SK-N-SH treated with all-trans-retinoic acid at 6 μM for 48 hours (cell line): Measurements from ENCODE around the gene RADX.

Experiments used
- ATAC-seq: fragments of 200-7000 bp; cut with Tn5 transposase; 3 replicates; pipeline ENCODE4 v1.9.1; 2020; ENCODE audit warnings: mild to moderate bottlenecking, moderate library complexity
- ARNTL ChIP-seq: fragments of 450-650 bp; formaldehyde crosslinking; IDR thresholded peaks from 2 replicates; pipeline ENCODE4 v1.5.0; 2020; ENCODE audit warnings: low read depth, mild to moderate bottlenecking, moderate library complexity, borderline replicate concordance
- BACH2 ChIP-seq: fragments of 250-450 bp; sonication (Bioruptor Pico); IDR thresholded peaks from 2 replicates; pipeline ENCODE4 v1.9.0; 2021; ENCODE audit warnings: mild to moderate bottlenecking, borderline replicate concordance
- CREB5 ChIP-seq: fragments of 250-450 bp; sonication (Bioruptor Pico); IDR thresholded peaks from 2 replicates; pipeline ENCODE4 v1.5.1; 2020; ENCODE audit warnings: low read depth, mild to moderate bottlenecking, moderate library complexity
- CSDC2 ChIP-seq: fragments of 250-450 bp; sonication (Bioruptor Pico); IDR thresholded peaks from 2 replicates; pipeline ENCODE4 v1.5.0; 2020; ENCODE audit warnings: mild to moderate bottlenecking, moderate library complexity
- CSRNP3 ChIP-seq: fragments of 250-450 bp; sonication (Bioruptor Pico); IDR thresholded peaks from 2 replicates; pipeline ENCODE4 v1.5.1; 2021; ENCODE audit warnings: mild to moderate bottlenecking, moderate library complexity
- ESRRG ChIP-seq: fragments of 250-450 bp; sonication (Bioruptor Pico); IDR thresholded peaks from 2 replicates; pipeline ENCODE4 v1.6.1; 2021; ENCODE audit warnings: mild to moderate bottlenecking
- GLIS3 ChIP-seq: fragments of 250-450 bp; sonication (Bioruptor Pico); IDR thresholded peaks from 2 replicates; pipeline ENCODE4 v1.5.0; 2020; ENCODE audit warnings: mild to moderate bottlenecking, moderate library complexity
- ISL1 ChIP-seq: fragments of 250-450 bp; sonication (Bioruptor Pico); IDR thresholded peaks from 2 replicates; pipeline ENCODE4 v2.1.2; 2022; ENCODE audit warnings: mild to moderate bottlenecking, moderate library complexity
- OSR1 ChIP-seq: fragments of 250-450 bp; sonication (Bioruptor Pico); IDR thresholded peaks from 2 replicates; pipeline ENCODE4 v1.8.0; 2022; ENCODE audit warnings: moderate library complexity, mild to moderate bottlenecking, inconsistent platforms
- PATZ1 ChIP-seq: fragments of 250-450 bp; sonication (Bioruptor Pico); IDR thresholded peaks from 2 replicates; pipeline ENCODE4 v1.8.0; 2020; ENCODE audit warnings: mild to moderate bottlenecking, moderate library complexity, borderline replicate concordance
- POU6F1 ChIP-seq: fragments of 250-450 bp; sonication (Bioruptor Pico); IDR thresholded peaks from 2 replicates; pipeline ENCODE4 v1.8.0; 2021; ENCODE audit warnings: low read depth, mild to moderate bottlenecking, moderate library complexity, borderline replicate concordance
- PPARA ChIP-seq: fragments of 250-450 bp; sonication (Bioruptor Pico); IDR thresholded peaks from 2 replicates; pipeline ENCODE4 v1.5.0; 2020; ENCODE audit warnings: mild to moderate bottlenecking, borderline replicate concordance
- SNAI2 ChIP-seq: fragments of 250-450 bp; sonication (Bioruptor Pico); IDR thresholded peaks from 2 replicates; pipeline ENCODE4 v1.5.0; 2020; ENCODE audit warnings: mild to moderate bottlenecking, moderate library complexity
- TCF4 ChIP-seq: fragments of 250-450 bp; sonication (Bioruptor Pico); IDR thresholded peaks from 2 replicates; pipeline ENCODE4 v1.8.0; 2021; ENCODE audit warnings: mild to moderate bottlenecking, moderate library complexity, borderline replicate concordance
- TOX ChIP-seq: fragments of 250-450 bp; sonication (Bioruptor Pico); IDR thresholded peaks from 2 replicates; pipeline ENCODE4 v1.8.0; 2021; ENCODE audit warnings: mild to moderate bottlenecking, moderate library complexity, borderline replicate concordance
- ZFP3 ChIP-seq: fragments of 250-450 bp; sonication (Bioruptor Pico); IDR thresholded peaks from 2 replicates; pipeline ENCODE4 v1.5.0; 2020; ENCODE audit warnings: mild to moderate bottlenecking, moderate library complexity
- ZFP30 ChIP-seq: fragments of 450-650 bp; formaldehyde crosslinking; IDR thresholded peaks from 2 replicates; pipeline ENCODE4 v1.5.0; 2022; ENCODE audit warnings: mild to moderate bottlenecking, moderate library complexity
- ZNF565 ChIP-seq: fragments of 450-650 bp; formaldehyde crosslinking; conservative IDR thresholded peaks from 2 replicates; pipeline ENCODE4 v1.5.0; 2020; ENCODE audit warnings: low read depth, mild to moderate bottlenecking, moderate library complexity
- ZNF70 ChIP-seq: fragments of 450-650 bp; formaldehyde crosslinking; IDR thresholded peaks from 2 replicates; pipeline ENCODE4 v1.5.0; 2020; ENCODE audit warnings: mild to moderate bottlenecking, moderate library complexity
- ZNF8 ChIP-seq: fragments of 450-650 bp; formaldehyde crosslinking; IDR thresholded peaks from 2 replicates; pipeline ENCODE4 v1.5.0; 2020; ENCODE audit warnings: mild to moderate bottlenecking, moderate library complexity

RADX gene

GRCh38 chrX:106696502-106696901 is 84.7 kb downstream of the RADX start:
- TF ChIP-seq ZNF70 (CRISPR knock-in tag), result no peak
- no peak for TF ChIP-seq SNAI2 (CRISPR knock-in tag)
- TF ChIP-seq PATZ1 (CRISPR knock-in tag), result no peak
- TF ChIP-seq ARNTL (CRISPR knock-in tag), result no peak
- no peak for TF ChIP-seq CREB5
- no peak for TF ChIP-seq OSR1 (CRISPR knock-in tag)
- no peak for TF ChIP-seq CSDC2 (CRISPR knock-in tag)
- no peak for TF ChIP-seq BACH2 (CRISPR knock-in tag)
- no peak for TF ChIP-seq ZNF8 (CRISPR knock-in tag)
- no peak for TF ChIP-seq GLIS3 (CRISPR knock-in tag)
- no peak for TF ChIP-seq ZFP30 (CRISPR knock-in tag)
- no peak for TF ChIP-seq ISL1 (CRISPR knock-in tag)
- no peak for TF ChIP-seq ZNF565 (CRISPR knock-in tag)
- no peak for ATAC-seq

GRCh38 chrX:106698693-106699092 is 86.9 kb downstream of the RADX start:
- no peak for TF ChIP-seq CSRNP3 (CRISPR knock-in tag)
- no peak for TF ChIP-seq GLIS3 (CRISPR knock-in tag)
- TF ChIP-seq ARNTL (CRISPR knock-in tag), result no peak
- TF ChIP-seq PPARA (CRISPR knock-in tag), result no peak
- no peak for TF ChIP-seq OSR1 (CRISPR knock-in tag)
- no peak for TF ChIP-seq TOX (CRISPR knock-in tag)
- no peak for TF ChIP-seq CSDC2 (CRISPR knock-in tag)
- no peak for TF ChIP-seq ISL1 (CRISPR knock-in tag)
- TF ChIP-seq CREB5, result no peak
- TF ChIP-seq TCF4, result no peak
- no peak for TF ChIP-seq ESRRG (CRISPR knock-in tag)
- TF ChIP-seq PATZ1 (CRISPR knock-in tag), result no peak
- no peak for TF ChIP-seq BACH2 (CRISPR knock-in tag)
- TF ChIP-seq SNAI2 (CRISPR knock-in tag), result no peak
- TF ChIP-seq ZNF565 (CRISPR knock-in tag), result no peak
- no peak for TF ChIP-seq POU6F1 (CRISPR knock-in tag)
- ATAC-seq, result no peak

- no peak for ATAC-seq
- TF ChIP-seq ISL1 (CRISPR knock-in tag) (no peak), ZFP3 (CRISPR knock-in tag) (no peak), PATZ1 (CRISPR knock-in tag) (no peak), POU6F1 (CRISPR knock-in tag) (no peak), ZNF8 (CRISPR knock-in tag) (no peak), ZNF565 (CRISPR knock-in tag) (no peak), TOX (CRISPR knock-in tag) (no peak), SNAI2 (CRISPR knock-in tag) (no peak), PPARA (CRISPR knock-in tag) (no peak), OSR1 (CRISPR knock-in tag) (no peak), ARNTL (CRISPR knock-in tag) (no peak), CREB5 (no peak), BACH2 (CRISPR knock-in tag) (no peak), ZNF70 (CRISPR knock-in tag) (no peak)
Observed at GRCh38 chrX:106702636-106703035, 90.9 kb downstream of the RADX start.
